Measurements from ENCODE around the gene DRAM2.
"Not testable (repeated sequence)": the region's sequence is repeated elsewhere in the genome, so short reads cannot be mapped to it uniquely, and the experiment has no call there.

The DRAM2 gene

DNA sequence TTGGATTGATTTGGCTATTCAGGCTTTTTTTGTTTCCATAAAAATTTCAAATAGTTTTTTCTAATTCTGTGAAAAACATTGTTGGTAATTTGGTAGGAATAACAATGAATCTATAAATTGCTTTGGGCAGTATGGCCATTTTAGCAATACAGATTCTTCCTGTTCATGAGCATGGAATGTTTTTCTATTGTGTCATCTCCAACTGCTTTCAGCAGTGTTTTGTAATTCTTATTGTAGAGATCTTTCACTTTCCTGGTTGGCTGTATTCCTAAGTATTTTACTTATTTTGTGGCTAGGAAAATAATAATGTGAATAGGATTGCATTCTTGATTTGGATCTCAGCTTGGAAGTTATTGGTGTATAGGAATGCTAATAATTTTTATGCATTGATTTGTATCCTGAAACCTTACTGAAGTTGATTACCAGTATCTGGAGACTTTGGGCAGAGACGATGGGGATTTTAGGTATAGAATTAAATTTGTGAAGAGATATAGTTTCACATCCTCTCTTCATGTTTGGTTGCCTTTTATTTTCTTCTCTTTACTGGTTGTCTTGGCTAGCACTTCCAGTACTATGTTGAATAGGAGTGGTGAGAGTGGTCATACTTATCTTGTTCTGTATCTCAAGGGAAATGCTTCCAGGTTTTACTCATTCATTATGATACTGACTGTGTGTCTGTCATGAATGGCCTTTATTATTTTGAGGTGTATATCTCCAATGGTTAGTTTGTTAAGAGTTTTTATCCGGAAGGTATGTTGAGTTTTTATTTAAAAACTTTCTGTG, 57.3 kb downstream of the DRAM2 start:
- no peak for DNase-seq (ENCODE audit: low read depth)

GRCh38 chr1:111079329-111079728, 60.6 kb downstream of the DRAM2 start:
- DNase-seq (ENCODE audit: low read depth), result not testable (repeated sequence)

DNA sequence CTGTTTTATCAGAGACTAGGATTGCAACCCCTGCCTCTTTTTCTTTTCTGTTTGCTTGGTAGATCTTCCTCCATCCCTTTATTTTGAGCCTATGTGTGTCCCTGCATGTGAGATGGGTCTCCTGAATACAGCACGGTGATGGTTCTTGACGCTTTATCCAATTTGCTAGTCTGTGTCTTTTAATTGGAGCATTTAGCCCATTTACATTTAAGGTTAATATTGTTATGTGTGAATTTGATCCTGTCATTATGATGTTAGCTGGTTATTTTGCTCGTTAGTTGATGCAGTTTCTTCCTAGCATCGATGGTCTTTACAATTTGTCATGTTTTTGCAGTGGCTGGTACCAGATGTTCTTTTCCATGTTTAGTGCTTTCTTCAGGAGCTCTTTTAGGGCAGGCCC, 62.6 kb downstream of the DRAM2 start:
- DNase-seq (ENCODE audit: low read depth), result not testable (repeated sequence)

Data from activated T-helper 9 cell treated with anti-CD3 and anti-CD28 coated beads, Interleukin-2, amount 50 U/mL, for 16 hours (primary cell).